Endothelial cell (in vitro differentiated cells): ENCODE data around the gene HSPB7. TPM values are rescaled to one million over a fixed set of nuclear protein-coding genes. Genes with fewer than 3 reads are reported as not detected.
"Not testable (repeated sequence)": the region's sequence is repeated elsewhere in the genome, so short reads cannot be mapped to it uniquely, and the experiment has no call there.

Experiments
- DNase-seq: peaks from one replicate; pipeline ENCODE4 v3.0.0; 2021; ENCODE audit warnings: low spot score
- H3K27ac Mint-ChIP-seq: one replicate; pipeline ENCODE4 v1.8.0; 2021; ENCODE audit warnings: mixed read lengths, inconsistent platforms; ENCODE audit not compliant: unreplicated experiment
- H3K27me3 Mint-ChIP-seq: one replicate; pipeline ENCODE4 v1.8.0; 2021; ENCODE audit warnings: mild to moderate bottlenecking, moderate library complexity, mixed read lengths, inconsistent platforms; ENCODE audit not compliant: unreplicated experiment
- H3K36me3 Mint-ChIP-seq: one replicate; pipeline ENCODE4 v1.8.0; 2021; ENCODE audit warnings: mild to moderate bottlenecking, low read depth, mixed read lengths, inconsistent platforms; ENCODE audit not compliant: unreplicated experiment
- H3K4me1 Mint-ChIP-seq: one replicate; pipeline ENCODE4 v1.8.0; 2021; ENCODE audit warnings: mild to moderate bottlenecking, mixed read lengths, inconsistent platforms; ENCODE audit not compliant: unreplicated experiment
- H3K4me3 Mint-ChIP-seq: one replicate; pipeline ENCODE4 v1.8.0; 2021; ENCODE audit warnings: mild to moderate bottlenecking, mixed read lengths, inconsistent platforms; ENCODE audit not compliant: unreplicated experiment
- H3K9me3 Mint-ChIP-seq: one replicate; pipeline ENCODE4 v1.8.0; 2021; ENCODE audit warnings: mixed read lengths, inconsistent platforms; ENCODE audit not compliant: unreplicated experiment
- CTCF ChIP-seq: fragments of 200-600 bp; sonication (generic); IDR thresholded peaks from one replicate; pipeline ENCODE4 v1.5.0; 2021; ENCODE audit warnings: antibody characterized with exemption; ENCODE audit not compliant: unreplicated experiment
- total RNA-seq: library from RNA; stranded (reverse); fragmentation: NEBNext Ultra II Directional; extraction: Animal tissue kit (Norgen Biotek cat#: 25700); gene quantifications from one replicate; pipeline ENCODE4 v1.2.1, GENCODE V29; 2021; ENCODE audit not compliant: unreplicated experiment

The HSPB7 gene
- total RNA-seq, 1 donor from 2014 or later: not detected

GRCh38 chr1:16053781-16054502 lies 36.1 kb upstream of the HSPB7 start:
- no peaks in the 10 kb centered on the region for H3K36me3 Mint-ChIP-seq
- no peak for DNase-seq
- H3K27me3 Mint-ChIP-seq: peaks cover 9% of the 10 kb centered on the region
- no peaks in the 10 kb centered on the region for H3K9me3 Mint-ChIP-seq
- no peak overlapping the region for H3K27ac Mint-ChIP-seq
- no peak for TF ChIP-seq CTCF
- H3K4me3 Mint-ChIP-seq: no peak overlapping the region
- no peaks in the 10 kb centered on the region for H3K4me1 Mint-ChIP-seq

GRCh38 chr1:16051949-16052348 lies 34.1 kb upstream of the HSPB7 start:
- H3K27ac Mint-ChIP-seq, H3K36me3 Mint-ChIP-seq, H3K27me3 Mint-ChIP-seq: not testable (repeated sequence)

DNA sequence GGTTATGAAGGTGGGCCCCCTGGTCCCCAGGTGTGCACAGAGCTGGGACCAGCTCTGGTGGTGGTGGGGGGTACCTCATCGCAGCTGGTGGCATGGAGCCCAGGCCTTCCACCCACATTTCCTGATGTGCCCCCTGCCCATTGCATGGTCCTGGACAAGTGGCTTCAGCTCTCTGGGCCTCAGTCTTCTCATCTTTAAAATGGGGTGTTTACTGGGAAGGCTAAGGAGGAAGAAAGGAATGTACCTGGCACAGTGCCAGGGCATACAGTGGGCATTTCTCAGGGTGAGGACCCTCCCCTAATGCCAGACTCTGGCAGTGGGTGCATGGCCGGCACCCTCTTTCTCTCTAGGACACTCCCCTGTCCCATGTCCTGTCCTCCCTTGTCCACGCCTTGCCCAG lies 33.2 kb upstream of the HSPB7 start:
- TF ChIP-seq CTCF: no peak
- H3K4me3 Mint-ChIP-seq: no peak overlapping the region
- no peaks in the 10 kb centered on the region for H3K36me3 Mint-ChIP-seq
- H3K9me3 Mint-ChIP-seq: no peaks in the 10 kb centered on the region
- no peaks in the 10 kb centered on the region for H3K4me1 Mint-ChIP-seq
- no peak overlapping the region for H3K27ac Mint-ChIP-seq
- peaks cover 10% of the 10 kb centered on the region for H3K27me3 Mint-ChIP-seq
- no peak for DNase-seq

More at GRCh38 chr1:16051949-16052348, 34.1 kb upstream of the HSPB7 start:
- H3K4me3 Mint-ChIP-seq, DNase-seq, H3K9me3 Mint-ChIP-seq, H3K4me1 Mint-ChIP-seq: not testable (repeated sequence)

DNA sequence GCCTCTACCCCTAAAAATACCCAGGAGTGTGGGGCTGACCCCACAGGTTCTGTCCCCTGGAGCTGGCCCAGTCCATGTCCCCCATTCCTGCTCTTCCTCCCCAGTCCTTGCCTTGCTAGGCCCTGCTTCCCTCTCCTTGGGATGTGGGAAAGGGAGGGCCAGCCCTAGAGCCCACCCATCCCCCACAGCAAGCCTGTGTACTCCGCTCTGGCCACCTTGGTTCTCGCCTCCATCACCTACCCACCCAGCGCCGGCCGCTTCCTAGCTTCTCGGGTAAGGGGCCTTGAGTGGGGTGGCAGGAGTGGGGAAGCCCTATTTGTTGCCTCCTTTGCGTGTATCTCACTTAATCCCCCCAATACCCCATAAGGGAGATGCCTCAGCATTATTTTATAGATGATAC lies 32.5 kb upstream of the HSPB7 start:
- Mint-ChIP-seq H3K4me3 (no peak overlapping the region), H3K27me3 (peaks cover 10% of the 10 kb centered on the region), H3K9me3 (no peaks in the 10 kb centered on the region), H3K36me3 (no peaks in the 10 kb centered on the region), H3K27ac (no peak overlapping the region), H3K4me1 (no peaks in the 10 kb centered on the region)
- no peak for TF ChIP-seq CTCF
- no peak for DNase-seq

DNA sequence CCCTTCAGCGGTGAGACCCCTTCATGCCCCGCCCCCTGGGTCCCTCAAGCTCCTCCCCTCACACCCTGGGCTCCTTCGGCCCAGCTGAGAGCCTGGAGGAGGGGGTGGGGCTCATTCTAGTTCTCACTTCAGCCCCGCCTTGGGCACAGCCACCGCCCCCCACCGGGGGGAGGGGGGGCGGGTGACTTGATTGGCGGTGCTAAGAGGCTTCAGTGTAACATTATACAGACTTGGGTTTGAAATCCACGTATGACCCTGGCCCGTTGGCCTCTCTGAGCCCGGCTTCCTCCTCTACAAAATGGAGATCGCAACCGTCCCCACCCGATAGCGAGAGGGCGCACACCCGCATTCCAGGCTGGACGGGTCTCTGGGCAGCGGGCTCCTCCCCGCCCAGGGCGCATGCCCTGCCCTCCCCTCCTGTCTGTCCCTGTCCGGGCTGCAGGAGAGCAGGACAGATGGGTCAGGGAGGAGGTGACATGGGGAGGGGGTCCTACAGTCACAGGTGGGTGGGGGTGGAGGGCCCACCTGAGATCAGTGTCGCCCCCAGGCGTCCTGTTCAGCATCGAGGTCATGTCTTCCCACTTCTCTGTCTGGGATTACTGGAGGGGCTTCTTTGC lies 30.8 kb upstream of the HSPB7 start:
- peaks cover 8% of the 10 kb centered on the region for H3K27me3 Mint-ChIP-seq
- H3K27ac Mint-ChIP-seq: no peak overlapping the region
- H3K4me1 Mint-ChIP-seq: no peaks in the 10 kb centered on the region
- H3K36me3 Mint-ChIP-seq: no peaks in the 10 kb centered on the region
- no peaks in the 10 kb centered on the region for H3K9me3 Mint-ChIP-seq
- no peak for TF ChIP-seq CTCF
- no peak overlapping the region for H3K4me3 Mint-ChIP-seq
- peak; percentile 70 for DNase-seq
